Body of pancreas (tissue), 4 donors: ENCODE measurements around the gene DLST. TPM values are rescaled to one million over a fixed set of nuclear protein-coding genes. Genes with fewer than 3 reads are reported as not detected.
"Not testable (repeated sequence)": the region's sequence is repeated elsewhere in the genome, so short reads cannot be mapped to it uniquely, and the experiment has no call there.

Experiments
- ATAC-seq: fragments of 150-250 bp; one replicate; pipeline ENCODE4 v1.9.1; 2016
- DNase-seq, 4 donors: peaks; one replicate each; pipeline ENCODE4 v3.0.0-alpha.2; 2019
- H3K27ac ChIP-seq, 4 donors: fragments of 200-600 bp; sonication (generic); 1 replicate in 3 of 4; 2 replicates in 1 of 4; pipeline versions ENCODE4 v1.5.1 to v1.6.1; 2016 to 2019; ENCODE audit warnings: mild to moderate bottlenecking in 1 of 4, mixed read lengths in 1 of 4, moderate library complexity in 1 of 4
- H3K27me3 ChIP-seq, 2 donors: fragments of 200-600 bp; sonication (generic); one replicate each; pipeline ENCODE4 v1.6.0; 2016; ENCODE audit warnings: mild to moderate bottlenecking in 1 of 2
- H3K36me3 ChIP-seq, 2 donors: fragments of 200-600 bp; sonication (generic); replicated peaks in 1 of 2; 2 replicates each; pipeline ENCODE4 v1.5.1; 2016; ENCODE audit warnings: low read depth in 2 of 2; ENCODE audit not compliant: insufficient read depth in 1 of 2
- H3K4me1 ChIP-seq: fragments of 200-600 bp; sonication (generic); one replicate; pipeline ENCODE4 v1.6.0; 2016
- H3K4me3 ChIP-seq, 2 donors: fragments of 200-600 bp; sonication (generic); 1 replicate in 1 of 2; 2 replicates in 1 of 2; pipeline ENCODE4 v1.5.1; 2016 to 2019
- H3K9me3 ChIP-seq, 3 donors: fragments of 200-600 bp; sonication (generic); 1 replicate in 2 of 3; 2 replicates in 1 of 3; pipeline ENCODE4 v1.5.1; 2016
- POLR2A ChIP-seq, 3 donors: fragments of 450-650 bp; IDR thresholded peaks; one replicate each; pipeline ENCODE4 v1.6.1; 2016; ENCODE audit warnings: antibody characterized with exemption in 3 of 3, mild to moderate bottlenecking in 2 of 3
- WGBS, 2 donors: methylation state at CpG; one replicate each; pipeline ENCODE4 v1.1.5; 2017; 5-methylcytosine and 5-hydroxymethylcytosine counted together
- intact Hi-C: fragments of 100-400 bp; cut with DNase I; formaldehyde crosslinking; loops from one replicate; pipeline ENCODE4 v1.15.1; 2023
- total RNA-seq, 2 donors: library from RNA; depleted of rRNA; stranded (reverse); fragments of >200 nt; gene quantifications; one replicate each; pipeline ENCODE4 v1.1.0, GENCODE V29; 2016
- TF ChIP-seq, protein P1 (sequence below), 7 experiments: fragments of 450-650 bp in 4 of 7; fragments of 200-600 bp in 3 of 7; sonication (generic) in 3 of 7; IDR thresholded peaks; one replicate each; pipeline ENCODE4 v1.5.1; 2016 to 2019; ENCODE audit warnings: antibody characterized with exemption in 7 of 7

The DLST gene
- total RNA-seq, 2 donors from 2014 or later = 33.7 to 36.3 TPM

DNA sequence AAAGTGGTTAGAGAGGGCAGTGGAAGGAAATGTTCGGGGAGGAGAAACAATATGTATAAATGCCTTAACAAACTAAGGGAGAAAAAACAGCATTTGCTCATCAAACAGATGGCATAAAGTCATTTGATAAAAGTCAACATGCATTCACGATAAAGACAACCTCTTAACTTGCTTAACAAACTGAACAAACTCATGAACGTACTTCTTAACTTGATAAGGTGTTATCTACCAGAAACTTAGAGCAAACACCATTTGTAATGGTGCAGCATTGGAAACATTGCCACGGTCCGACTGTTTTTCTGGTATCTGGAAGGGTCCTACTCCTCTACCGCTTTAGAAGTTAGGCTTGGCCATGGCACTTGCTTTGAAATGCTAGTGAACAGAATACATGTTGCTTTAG, 45.5 kb downstream of the DLST start:
- H3K9me3 ChIP-seq = no peaks in the 10 kb centered on the region
- no peak for DNase-seq
- TF ChIP-seq POLR2A (IDR thresholded peaks at IDR 0.05) = no peak
- TF ChIP-seq, protein P1, sequence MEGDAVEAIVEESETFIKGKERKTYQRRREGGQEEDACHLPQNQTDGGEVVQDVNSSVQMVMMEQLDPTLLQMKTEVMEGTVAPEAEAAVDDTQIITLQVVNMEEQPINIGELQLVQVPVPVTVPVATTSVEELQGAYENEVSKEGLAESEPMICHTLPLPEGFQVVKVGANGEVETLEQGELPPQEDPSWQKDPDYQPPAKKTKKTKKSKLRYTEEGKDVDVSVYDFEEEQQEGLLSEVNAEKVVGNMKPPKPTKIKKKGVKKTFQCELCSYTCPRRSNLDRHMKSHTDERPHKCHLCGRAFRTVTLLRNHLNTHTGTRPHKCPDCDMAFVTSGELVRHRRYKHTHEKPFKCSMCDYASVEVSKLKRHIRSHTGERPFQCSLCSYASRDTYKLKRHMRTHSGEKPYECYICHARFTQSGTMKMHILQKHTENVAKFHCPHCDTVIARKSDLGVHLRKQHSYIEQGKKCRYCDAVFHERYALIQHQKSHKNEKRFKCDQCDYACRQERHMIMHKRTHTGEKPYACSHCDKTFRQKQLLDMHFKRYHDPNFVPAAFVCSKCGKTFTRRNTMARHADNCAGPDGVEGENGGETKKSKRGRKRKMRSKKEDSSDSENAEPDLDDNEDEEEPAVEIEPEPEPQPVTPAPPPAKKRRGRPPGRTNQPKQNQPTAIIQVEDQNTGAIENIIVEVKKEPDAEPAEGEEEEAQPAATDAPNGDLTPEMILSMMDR (IDR thresholded peaks at IDR 0.05) = no peak
- ATAC-seq = no peak
- 26 to 44% methylated on average over 6 of the region's 6 CpGs for WGBS, 2 donors
- no peaks in the 10 kb centered on the region for H3K27me3 ChIP-seq
- H3K4me3 ChIP-seq = no peak overlapping the region
- intact Hi-C loops = no loop called here
- H3K27ac ChIP-seq = no peak overlapping the region
- H3K36me3 ChIP-seq = no peaks in the 10 kb centered on the region
- H3K4me1 ChIP-seq = peaks cover 4% of the 10 kb centered on the region

DNA sequence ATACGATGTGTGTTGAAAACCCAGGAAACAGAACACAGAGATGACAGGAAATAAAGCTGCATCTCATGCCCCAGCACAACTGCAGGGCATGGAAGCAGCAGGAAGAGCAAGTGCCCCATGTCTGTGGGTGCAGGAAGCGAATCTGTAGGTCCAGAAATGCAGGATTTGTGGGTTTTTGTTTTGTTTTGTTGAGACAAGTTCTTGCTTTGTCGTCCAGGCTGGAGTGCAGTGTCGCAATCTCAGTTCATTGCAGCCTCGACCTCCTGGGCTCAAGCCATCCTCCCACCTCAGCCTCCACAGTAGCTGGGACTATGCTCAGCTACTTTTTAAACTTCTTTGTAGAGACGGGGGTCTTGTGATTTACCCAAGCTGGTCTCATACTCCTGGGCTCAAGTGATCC, 47.5 kb downstream of the DLST start:
- Histone ChIP-seq H3K27ac (no peak overlapping the region), H3K36me3 (no peaks in the 10 kb centered on the region), H3K4me1 (no peaks in the 10 kb centered on the region), H3K4me3 (no peak overlapping the region), H3K27me3 (no peaks in the 10 kb centered on the region), H3K9me3 (no peaks in the 10 kb centered on the region)
- DNase-seq = no peak
- intact Hi-C loops = no loop called here
- 60 to 64% methylated on average over 6 of the region's 6 CpGs for WGBS, 2 donors
- TF ChIP-seq, protein P1 (IDR thresholded peaks at IDR 0.05) = no peak
- TF ChIP-seq POLR2A (IDR thresholded peaks at IDR 0.05) = no peak
- ATAC-seq = no peak

DNA sequence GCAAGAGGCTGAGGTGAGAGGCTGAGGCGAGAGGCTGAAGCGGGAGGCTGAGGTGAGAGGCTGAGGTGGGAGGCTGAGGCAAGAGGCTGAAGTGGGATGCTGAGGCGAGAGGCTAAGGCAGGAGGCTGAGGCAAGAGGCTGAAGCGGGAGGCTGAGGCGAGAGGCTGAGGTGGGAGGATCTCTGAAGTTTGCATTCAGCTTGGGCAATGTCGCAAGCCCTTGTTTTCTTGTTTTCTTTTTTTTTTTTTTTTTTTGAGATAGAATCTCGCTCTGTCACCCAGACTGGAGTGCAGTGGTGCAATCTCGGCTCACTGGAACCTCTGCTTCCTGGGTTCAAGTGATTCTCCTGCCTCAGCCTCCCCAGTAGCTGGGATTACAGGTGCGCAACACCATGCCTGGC, 50.0 kb downstream of the DLST start:
- 73 to 81% methylated on average over 9 of the region's 9 CpGs for WGBS, 2 donors
- intact Hi-C loops, H3K27me3 ChIP-seq: not testable (repeated sequence)

DNA sequence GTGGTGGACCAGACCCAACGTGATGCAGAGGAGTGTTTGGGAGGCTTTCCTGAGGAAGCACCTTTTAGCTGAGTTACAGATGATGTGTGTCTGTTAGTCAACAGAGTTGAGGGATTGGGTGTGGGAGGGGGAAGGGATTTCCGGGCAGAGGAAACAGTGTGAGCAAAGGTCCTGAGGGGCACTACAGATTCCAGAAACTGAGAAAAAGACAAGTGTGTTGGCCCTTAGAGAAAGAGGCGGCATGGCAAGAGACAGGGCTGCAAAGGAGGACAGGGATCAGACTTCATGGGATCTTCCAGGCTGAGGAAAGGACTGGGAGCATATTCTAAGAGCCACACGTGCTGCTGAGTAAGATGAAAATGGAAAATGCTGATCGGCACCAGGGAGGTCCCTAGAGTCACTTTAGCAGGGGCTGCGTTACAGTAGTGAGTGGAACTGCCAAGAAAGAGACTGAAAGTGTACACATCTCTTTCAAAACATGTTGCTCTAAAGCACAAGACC, 50.7 kb downstream of the DLST start:
- Histone ChIP-seq H3K27ac (no peak overlapping the region), H3K9me3 (no peaks in the 10 kb centered on the region), H3K4me1 (no peaks in the 10 kb centered on the region), H3K36me3 (no peaks in the 10 kb centered on the region), H3K4me3 (no peak overlapping the region), H3K27me3 (no peaks in the 10 kb centered on the region)
- WGBS, 2 donors = 31 to 34% methylated on average over 6 of the region's 6 CpGs
- no peak for DNase-seq
- intact Hi-C loops = no loop called here
- TF ChIP-seq, protein P1 (IDR thresholded peaks at IDR 0.05) = no peak
- no peak for TF ChIP-seq POLR2A (IDR thresholded peaks at IDR 0.05)
- no peak for ATAC-seq

More for the DNA sequence above, 50.0 kb downstream of the DLST start:
- not testable (repeated sequence) for ATAC-seq, DNase-seq, H3K9me3 ChIP-seq, H3K4me1 ChIP-seq, H3K36me3 ChIP-seq, H3K27ac ChIP-seq, H3K4me3 ChIP-seq

DNA sequence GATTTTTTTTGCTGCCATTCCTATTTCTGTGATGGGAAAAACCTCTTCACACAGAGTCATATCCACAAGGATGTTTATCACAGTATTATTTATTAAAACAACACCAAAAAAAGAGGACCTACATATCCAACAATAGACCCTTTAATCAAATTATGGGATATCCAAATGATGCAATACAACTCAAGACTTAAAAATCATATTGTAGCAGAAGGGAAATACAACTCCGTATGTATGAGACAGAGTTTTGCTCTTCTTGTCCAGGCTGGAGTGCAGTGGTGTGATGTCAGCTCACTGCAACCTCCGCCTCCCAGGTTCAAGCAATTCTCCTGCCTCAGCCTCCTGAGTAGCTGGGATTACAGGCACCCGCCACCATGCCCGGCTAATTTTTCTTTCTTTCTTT, 51.2 kb downstream of the DLST start:
- DNase-seq, H3K4me1 ChIP-seq, H3K4me3 ChIP-seq, H3K9me3 ChIP-seq, H3K27me3 ChIP-seq, intact Hi-C loops, ATAC-seq, H3K36me3 ChIP-seq, H3K27ac ChIP-seq: not testable (repeated sequence)
- WGBS, 2 donors = 54 to 75% methylated on average over 4 of the region's 4 CpGs

DNA sequence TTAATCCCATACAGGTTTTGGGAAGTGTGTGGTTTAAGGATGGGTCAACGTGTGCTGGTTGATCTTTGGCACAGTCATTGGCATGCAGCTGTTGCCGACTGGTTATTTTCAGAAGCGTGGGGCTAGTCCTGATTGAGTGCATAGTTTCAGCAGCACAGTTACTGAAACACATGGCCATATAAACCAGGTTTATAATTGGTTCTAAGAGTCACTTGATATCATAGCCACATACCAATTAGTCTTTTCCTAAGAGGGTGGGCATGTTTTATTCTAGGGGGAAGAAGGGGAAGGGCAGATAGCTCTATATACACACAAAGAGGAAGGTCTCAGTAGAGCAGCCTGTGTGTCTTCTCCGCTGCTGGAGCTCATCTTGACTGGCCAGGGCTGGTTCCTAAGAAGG, 52.3 kb downstream of the DLST start:
- no peak for TF ChIP-seq POLR2A (IDR thresholded peaks at IDR 0.05)
- TF ChIP-seq, protein P1 (IDR thresholded peaks at IDR 0.05) = no peak
- H3K36me3 ChIP-seq = no peaks in the 10 kb centered on the region
- intact Hi-C loops = no loop called here
- no peaks in the 10 kb centered on the region for H3K9me3 ChIP-seq
- H3K4me1 ChIP-seq = no peaks in the 10 kb centered on the region
- H3K27ac ChIP-seq = no peak overlapping the region
- no peaks in the 10 kb centered on the region for H3K27me3 ChIP-seq
- ATAC-seq = no peak
- DNase-seq = no peak
- WGBS, 2 donors = 32 to 41% methylated on average over 4 of the region's 4 CpGs
- no peak overlapping the region for H3K4me3 ChIP-seq
